Activated T-cell treated with anti-CD3 and anti-CD28 coated beads, Interleukin-2, amount 50 U/mL, for 4 hours (primary cell): ENCODE results near the gene C9orf78. TPM values are rescaled to one million over a fixed set of nuclear protein-coding genes. Genes with fewer than 3 reads are reported as not detected.
A peak's percentile ranks its signal among the peaks of the same experiment; 100 is the strongest.

Source experiments
- ATAC-seq, 2 donors: fragments of 200-7000 bp; cut with Tn5 transposase; one replicate each; pipeline ENCODE4 v1.10.0; 2021
- DNase-seq: peaks from one replicate; pipeline ENCODE4 v3.0.0-alpha.2; 2020
- H3K27me3 Mint-ChIP-seq: one replicate; pipeline ENCODE4 v1.8.0; 2021; ENCODE audit warnings: low read depth, mixed read lengths
- H3K36me3 Mint-ChIP-seq: one replicate; pipeline ENCODE4 v1.8.0; 2022; ENCODE audit warnings: mixed read lengths; ENCODE audit not compliant: insufficient read depth
- H3K4me1 Mint-ChIP-seq: one replicate; pipeline ENCODE4 v1.8.0; 2021; ENCODE audit warnings: low read depth, mixed read lengths
- H3K4me3 Mint-ChIP-seq: one replicate; pipeline ENCODE4 v1.8.0; 2021; ENCODE audit warnings: mild to moderate bottlenecking, moderate library complexity, mixed read lengths
- H3K9me3 Mint-ChIP-seq: one replicate; pipeline ENCODE4 v1.8.0; 2021; ENCODE audit warnings: mixed read lengths
- total RNA-seq, 3 donors: library from RNA; stranded (reverse); gene quantifications; one replicate each; pipeline ENCODE4 v1.2.1, GENCODE V29; 2021

C9orf78 gene
- total RNA-seq, 3 donors from 2014 or later: 74.8 to 92.6 (median 76.2) TPM

- peaks cover 20% of the 10 kb centered on the region for H3K36me3 Mint-ChIP-seq
- H3K4me3 Mint-ChIP-seq: no peak overlapping the region
- ATAC-seq (no peak), DNase-seq (no peak)
- H3K4me1 Mint-ChIP-seq: peaks cover 42% of the 10 kb centered on the region
- no peaks in the 10 kb centered on the region for H3K9me3 Mint-ChIP-seq
- no peaks in the 10 kb centered on the region for H3K27me3 Mint-ChIP-seq
These were observed 38.6 kb upstream of the C9orf78 start for GRCh38 chr9:129873563-129874190.

GRCh38 chr9:129871046-129871445 is 36.0 kb upstream of the C9orf78 start:
- Mint-ChIP-seq H3K36me3 (peaks cover 24% of the 10 kb centered on the region), H3K9me3 (no peaks in the 10 kb centered on the region), H3K4me3 (no peak overlapping the region), H3K4me1 (peaks cover 59% of the 10 kb centered on the region), H3K27me3 (no peaks in the 10 kb centered on the region)
- ATAC-seq: no peak
- no peak for DNase-seq

GRCh38 chr9:129869585-129870501 is 34.8 kb upstream of the C9orf78 start:
- Mint-ChIP-seq H3K9me3 (no peaks in the 10 kb centered on the region), H3K4me1 (peaks cover 67% of the 10 kb centered on the region), H3K27me3 (no peaks in the 10 kb centered on the region), H3K36me3 (peaks cover 27% of the 10 kb centered on the region), H3K4me3 (peak overlapping the region; percentile 51)
- no peak for DNase-seq
- ATAC-seq: no peak

- peak overlapping the region; percentile 51 for H3K4me3 Mint-ChIP-seq
- ATAC-seq (peak; percentile 89), DNase-seq (peak; percentile 86)
- no peaks in the 10 kb centered on the region for H3K27me3 Mint-ChIP-seq
- no peaks in the 10 kb centered on the region for H3K9me3 Mint-ChIP-seq
- peaks cover 71% of the 10 kb centered on the region for H3K4me1 Mint-ChIP-seq
- H3K36me3 Mint-ChIP-seq: peaks cover 21% of the 10 kb centered on the region
These were observed 33.9 kb upstream of the C9orf78 start for GRCh38 chr9:129868872-129869486.

- Mint-ChIP-seq H3K4me1 (peaks cover 76% of the 10 kb centered on the region), H3K4me3 (peak overlapping the region; percentile 51), H3K36me3 (peaks cover 21% of the 10 kb centered on the region), H3K9me3 (no peaks in the 10 kb centered on the region), H3K27me3 (no peaks in the 10 kb centered on the region)
- no peak for ATAC-seq
- no peak for DNase-seq
These were observed 33.2 kb upstream of the C9orf78 start for GRCh38 chr9:129868023-129868871.

GRCh38 chr9:129867136-129868022 is 32.3 kb upstream of the C9orf78 start:
- Mint-ChIP-seq H3K4me3 (peak overlapping the region; percentile 16), H3K27me3 (no peaks in the 10 kb centered on the region), H3K9me3 (no peaks in the 10 kb centered on the region), H3K36me3 (peaks cover 23% of the 10 kb centered on the region), H3K4me1 (peaks cover 80% of the 10 kb centered on the region)
- ATAC-seq (no peak), DNase-seq (no peak)

- Mint-ChIP-seq H3K27me3 (no peaks in the 10 kb centered on the region), H3K36me3 (peaks cover 27% of the 10 kb centered on the region)
- no peak for ATAC-seq
These were observed 31.5 kb upstream of the C9orf78 start for GRCh38 chr9:129866394-129867135.

GRCh38 chr9:129865668-129866320 is 30.7 kb upstream of the C9orf78 start:
- no peak for DNase-seq
- ATAC-seq: no peak
- Mint-ChIP-seq H3K9me3 (no peaks in the 10 kb centered on the region), H3K36me3 (peaks cover 31% of the 10 kb centered on the region), H3K27me3 (no peaks in the 10 kb centered on the region), H3K4me3 (no peak overlapping the region), H3K4me1 (peaks cover 83% of the 10 kb centered on the region)

More at GRCh38 chr9:129866394-129867135, 31.5 kb upstream of the C9orf78 start:
- H3K4me3 Mint-ChIP-seq: peak overlapping the region; percentile 16
- DNase-seq: peak; percentile 45
- H3K4me1 Mint-ChIP-seq: peaks cover 82% of the 10 kb centered on the region
- H3K9me3 Mint-ChIP-seq: no peaks in the 10 kb centered on the region

GRCh38 chr9:129864991-129865647 is 30.0 kb upstream of the C9orf78 start:
- Mint-ChIP-seq H3K27me3 (no peaks in the 10 kb centered on the region), H3K36me3 (peaks cover 30% of the 10 kb centered on the region), H3K4me1 (peaks cover 79% of the 10 kb centered on the region), H3K4me3 (peak overlapping the region; percentile 24), H3K9me3 (no peaks in the 10 kb centered on the region)
- ATAC-seq (no peak), DNase-seq (no peak)

GRCh38 chr9:129863059-129863690 is 28.1 kb upstream of the C9orf78 start:
- ATAC-seq: peak; percentile 58 to 73
- peaks cover 29% of the 10 kb centered on the region for H3K36me3 Mint-ChIP-seq

GRCh38 chr9:129861447-129861827 is 26.4 kb upstream of the C9orf78 start:
- H3K36me3 Mint-ChIP-seq: peaks cover 31% of the 10 kb centered on the region
- H3K4me1 Mint-ChIP-seq: peaks cover 45% of the 10 kb centered on the region
- no peak overlapping the region for H3K4me3 Mint-ChIP-seq
- no peaks in the 10 kb centered on the region for H3K9me3 Mint-ChIP-seq
- no peaks in the 10 kb centered on the region for H3K27me3 Mint-ChIP-seq
- DNase-seq: no peak
- ATAC-seq: no peak

More at GRCh38 chr9:129863059-129863690, 28.1 kb upstream of the C9orf78 start:
- Mint-ChIP-seq H3K9me3 (no peaks in the 10 kb centered on the region), H3K27me3 (no peaks in the 10 kb centered on the region), H3K4me1 (peaks cover 61% of the 10 kb centered on the region), H3K4me3 (peak overlapping the region; percentile 21)
- DNase-seq: peak; percentile 51
